Thyroid gland (tissue), 4 donors: Measurements from ENCODE around the gene NDUFA6. TPM values are rescaled to one million over a fixed set of nuclear protein-coding genes. Genes with fewer than 3 reads are reported as not detected.
"Not testable (repeated sequence)": the region's sequence is repeated elsewhere in the genome, so short reads cannot be mapped to it uniquely, and the experiment has no call there.

ENCODE experiments used
- DNase-seq, 2 donors: peaks; one replicate each; pipeline ENCODE4 v3.0.0-alpha.2; 2019
- H3K27ac ChIP-seq, 3 donors: fragments of 200-600 bp; sonication (generic); 1 replicate in 2 of 3; 2 replicates in 1 of 3; pipeline ENCODE4 v1.5.1; 2016 to 2019; ENCODE audit warnings: mild to moderate bottlenecking in 1 of 3, moderate library complexity in 1 of 3
- H3K27me3 ChIP-seq: fragments of 200-600 bp; sonication (generic); one replicate; pipeline ENCODE4 v1.5.1; 2019
- H3K36me3 ChIP-seq, 2 donors: fragments of 200-600 bp; sonication (generic); one replicate each; pipeline ENCODE4 v1.5.1; 2016 to 2019
- H3K4me1 ChIP-seq, 2 donors: fragments of 200-600 bp; sonication (generic); one replicate each; pipeline ENCODE4 v1.5.1; 2017 to 2019
- H3K4me3 ChIP-seq, 3 donors: fragments of 200-600 bp; sonication (generic); replicated peaks in 1 of 3; 1 replicate in 2 of 3; 2 replicates in 1 of 3; pipeline ENCODE4 v1.5.1; 2016; ENCODE audit warnings: mild to moderate bottlenecking in 1 of 3
- H3K9me3 ChIP-seq: fragments of 200-600 bp; sonication (generic); one replicate; pipeline ENCODE4 v1.5.1; 2017
- CTCF ChIP-seq, 6 experiments: fragments of 200-600 bp in 3 of 6; fragments of 450-650 bp in 3 of 6; sonication (generic) in 3 of 6; IDR thresholded peaks; one replicate each; pipeline ENCODE4 v1.5.1; 2016 to 2019; ENCODE audit warnings: antibody characterized with exemption in 6 of 6, mild to moderate bottlenecking in 2 of 6, inconsistent platforms in 1 of 6, moderate library complexity in 1 of 6
- POLR2A ChIP-seq, 2 donors: fragments of 450-650 bp; IDR thresholded peaks; one replicate each; pipeline ENCODE4 v1.6.1; 2017; ENCODE audit warnings: antibody characterized with exemption in 2 of 2, mild to moderate bottlenecking in 2 of 2, moderate library complexity in 1 of 2
- whole genome bisulfite sequencing, 2 donors: methylation state at CpG; one replicate each; pipeline ENCODE4 v1.1.5; 2017; 5-methylcytosine and 5-hydroxymethylcytosine counted together
- intact Hi-C: fragments of 100-400 bp; cut with DNase I; formaldehyde crosslinking; loops from one replicate; pipeline ENCODE4 v1.15.1; 2023
- total RNA-seq, 4 donors: library from RNA; depleted of rRNA; stranded (reverse); fragments of >200 nt; gene quantifications; one replicate each; pipeline ENCODE4 v1.2.3, GENCODE V29; 2016

Gene NDUFA6
- total RNA-seq, 4 donors from 2014 or later = 32.9 to 85.6 (median 73.4) TPM

- Histone ChIP-seq H3K27me3 (no peaks in the 10 kb centered on the region), H3K36me3 (no peaks in the 10 kb centered on the region), H3K27ac (no peak overlapping the region), H3K4me3 (no peak overlapping the region), H3K9me3 (no peaks in the 10 kb centered on the region), H3K4me1 (peaks cover 0 to 5% of the 10 kb centered on the region in 2 donors)
- intact Hi-C loops = no loop called here
- DNase-seq = no peak
- 85% methylated on average over 4 of the region's 4 CpGs for WGBS, 2 donors
- no peak for TF ChIP-seq POLR2A (IDR thresholded peaks at IDR 0.05)
- no peak for TF ChIP-seq CTCF (IDR thresholded peaks at IDR 0.05)
Measured at GRCh38 chr22:42111798-42112197, 21.2 kb upstream of the NDUFA6 start.

GRCh38 chr22:42108848-42109247 is 18.3 kb upstream of the NDUFA6 start:
- Histone ChIP-seq H3K27ac (no peak overlapping the region), H3K9me3 (no peaks in the 10 kb centered on the region), H3K4me1 (no peaks in the 10 kb centered on the region), H3K27me3 (no peaks in the 10 kb centered on the region), H3K36me3 (no peaks in the 10 kb centered on the region), H3K4me3 (no peak overlapping the region)
- no peak for DNase-seq
- TF ChIP-seq POLR2A (IDR thresholded peaks at IDR 0.05) = no peak
- no peak for TF ChIP-seq CTCF (IDR thresholded peaks at IDR 0.05)
- WGBS, 2 donors = 76 to 81% methylated on average over 18 of the region's 18 CpGs
- intact Hi-C loops = no loop called here

- H3K27ac ChIP-seq, H3K4me1 ChIP-seq, intact Hi-C loops, H3K9me3 ChIP-seq, H3K4me3 ChIP-seq, DNase-seq, H3K36me3 ChIP-seq, H3K27me3 ChIP-seq: not testable (repeated sequence)
- 95 to 98% methylated on average over 6 of the region's 6 CpGs for WGBS, 2 donors
Measured at GRCh38 chr22:42104332-42104860, 13.8 kb upstream of the NDUFA6 start.

- H3K36me3 ChIP-seq = no peaks in the 10 kb centered on the region
- no peak for TF ChIP-seq CTCF (IDR thresholded peaks at IDR 0.05)
- no peak for TF ChIP-seq POLR2A (IDR thresholded peaks at IDR 0.05)
- WGBS, 2 donors = 97 to 98% methylated on average over 3 of the region's 3 CpGs
Measured at GRCh38 chr22:42101199-42101598, 10.6 kb upstream of the NDUFA6 start.

GRCh38 chr22:42091455-42091782 is 847 bp upstream of the NDUFA6 start:
- Histone ChIP-seq H3K27me3 (no peaks in the 10 kb centered on the region), H3K4me1 (peaks cover 13 to 14% of the 10 kb centered on the region in 2 donors), H3K27ac (peak overlapping the region in 2 of 3 donors; percentile 89 to 94), H3K36me3 (peaks cover 3 to 6% of the 10 kb centered on the region in 2 donors), H3K4me3 (peak overlapping the region in 2 of 3 donors; percentile 10 to 47), H3K9me3 (no peaks in the 10 kb centered on the region)
- intact Hi-C loops = loop anchor here (5.0 to 10.0 kb wide), 2 partner anchors 193 to 346 kb away; no protein-coding TSS in a partner anchor
- 27 to 31% methylated on average over 7 of the region's 7 CpGs for WGBS, 2 donors
- DNase-seq = peak in 1 of 2 donors; percentile 15
- no peak for TF ChIP-seq CTCF (IDR thresholded peaks at IDR 0.05)

More at GRCh38 chr22:42101199-42101598, 10.6 kb upstream of the NDUFA6 start:
- no peaks in the 10 kb centered on the region for H3K9me3 ChIP-seq
- H3K4me1 ChIP-seq = no peaks in the 10 kb centered on the region
- H3K27ac ChIP-seq = no peak overlapping the region
- intact Hi-C loops = no loop called here
- no peak overlapping the region for H3K4me3 ChIP-seq
- no peaks in the 10 kb centered on the region for H3K27me3 ChIP-seq
- no peak for DNase-seq
